Erythroblast (primary cell): ENCODE data around the gene SLC35F1.

Source experiments
- GATA1 ChIP-seq: IDR thresholded peaks from 2 replicates; pipeline ENCODE4 v1.6.1; 2011; ENCODE audit warnings: low read depth, mild to moderate bottlenecking, control low read depth, low read length, moderate library complexity
- POLR2A ChIP-seq: IDR thresholded peaks from 2 replicates; pipeline ENCODE4 v1.6.1; 2011; ENCODE audit warnings: mild to moderate bottlenecking, low read length

- TF ChIP-seq POLR2A (no peak), GATA1 (no peak)
Measured at GRCh38 chr6:118292558-118292957, 385.5 kb downstream of the SLC35F1 start.
